ENCODE measurements around the gene ZNF521.

- TF ChIP-seq CTCF (conservative IDR thresholded peaks at IDR 0.05; ENCODE audit: low read depth, low read length), result no peak
- no peak for TF ChIP-seq EZH2 (IDR thresholded peaks at IDR 0.05; ENCODE audit: low read length, unreplicated experiment)
- no peak for TF ChIP-seq EZH2phosphoT487 (IDR thresholded peaks at IDR 0.05; ENCODE audit: borderline replicate concordance, low read length)
Observed at GRCh38 chr18:25132786-25133496, 219.0 kb downstream of the ZNF521 start.
